Myocyte (in vitro differentiated cells): ENCODE results near the gene EPN1. TPM values are rescaled to one million over a fixed set of nuclear protein-coding genes. Genes with fewer than 3 reads are reported as not detected.

ENCODE experiments used
- DNase-seq: peaks from one replicate; pipeline ENCODE4 v3.0.0-alpha.2; 2012; ENCODE audit warnings: low read depth
- polyA plus RNA-seq: library from polyadenylated mRNA; unstranded; fragments of >200 nt; gene quantifications from one replicate; pipeline ENCODE4 v1.2.1, GENCODE V29; 2012; ENCODE audit warnings: missing spikeins
- total RNA-seq: library from RNA; depleted of rRNA; stranded (reverse); fragments of >200 nt; gene quantifications from 2 replicates; pipeline ENCODE4 v1.2.3, GENCODE V29; 2014

EPN1 gene
- 73.4 and 93.4 TPM in 2 replicates for total RNA-seq
- 121 TPM for polyA plus RNA-seq

- DNase-seq, result peak; percentile 95
Measured at GRCh38 chr19:55674841-55675660, at the start of gene EPN1. EPN1 (plus strand) TSS chr19:55675226; CDS start chr19:55678628, 3,402 bp downstream.

DNA sequence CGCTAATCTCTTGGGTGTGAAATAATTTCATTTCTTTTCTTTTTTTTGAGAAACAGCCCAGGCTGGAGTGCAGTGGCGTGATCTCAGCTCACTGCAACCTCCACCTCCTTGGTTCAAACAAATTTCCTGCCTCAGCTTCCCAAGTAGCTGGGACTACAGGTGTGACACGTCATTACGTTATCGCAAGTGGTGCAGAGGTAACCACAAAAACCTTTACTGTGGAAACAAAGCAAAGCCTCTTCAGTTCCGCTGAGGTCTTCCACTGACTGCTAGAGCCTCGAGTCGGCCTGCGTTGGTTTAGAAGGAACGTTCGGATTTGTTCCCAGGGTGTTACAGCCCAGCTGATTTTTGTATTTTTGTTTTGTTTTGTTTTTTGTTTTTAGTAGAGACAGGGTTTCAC lies 48.7 kb upstream of the EPN1 start:
- no peak for DNase-seq

DNA sequence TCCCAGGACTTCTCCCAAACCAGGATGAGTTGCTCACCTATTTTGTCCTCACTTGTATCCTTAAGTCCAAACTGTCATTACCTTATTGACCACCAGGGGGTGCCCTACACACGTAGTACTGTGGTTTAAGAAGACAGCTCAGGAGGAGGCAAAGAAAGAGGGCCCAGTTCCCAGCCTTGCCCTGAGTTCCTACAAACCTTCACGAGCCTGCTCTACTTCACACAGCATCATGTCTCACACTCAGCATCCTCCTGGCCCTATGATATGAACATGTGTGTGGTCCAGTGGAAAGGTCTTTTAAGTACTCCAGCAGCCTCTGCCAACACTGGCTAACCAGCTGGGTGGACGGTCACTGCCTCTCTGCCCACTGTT lies 42.6 kb upstream of the EPN1 start:
- DNase-seq, result peak; percentile 94

DNA sequence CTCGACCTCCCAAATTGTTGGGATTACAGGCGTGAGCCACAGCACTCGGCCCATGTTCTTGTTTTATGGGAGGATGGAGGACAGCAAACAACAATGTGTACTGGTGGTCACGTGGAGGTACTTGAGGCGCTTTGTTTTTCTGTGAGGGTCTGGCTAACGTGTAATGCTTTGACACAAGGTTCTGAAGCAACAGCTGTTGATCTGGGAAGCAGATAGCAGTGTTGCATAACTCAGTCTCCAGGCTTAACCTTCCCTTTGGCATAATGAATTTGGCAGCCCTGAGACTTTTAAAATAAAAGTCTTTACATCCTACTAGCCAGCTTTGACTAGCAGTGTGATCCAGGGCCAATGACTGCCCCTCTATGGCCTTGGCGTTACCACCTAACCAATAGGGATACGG lies 41.2 kb upstream of the EPN1 start:
- DNase-seq, result no peak

- DNase-seq, result no peak
Measured at GRCh38 chr19:55635334-55635717, 39.7 kb upstream of the EPN1 start.

- no peak for DNase-seq
Measured at GRCh38 chr19:55635856-55636440, 39.1 kb upstream of the EPN1 start.

GRCh38 chr19:55636723-55637122 lies 38.3 kb upstream of the EPN1 start:
- DNase-seq, result no peak

GRCh38 chr19:55637534-55637933 lies 37.5 kb upstream of the EPN1 start:
- DNase-seq, result no peak

DNA sequence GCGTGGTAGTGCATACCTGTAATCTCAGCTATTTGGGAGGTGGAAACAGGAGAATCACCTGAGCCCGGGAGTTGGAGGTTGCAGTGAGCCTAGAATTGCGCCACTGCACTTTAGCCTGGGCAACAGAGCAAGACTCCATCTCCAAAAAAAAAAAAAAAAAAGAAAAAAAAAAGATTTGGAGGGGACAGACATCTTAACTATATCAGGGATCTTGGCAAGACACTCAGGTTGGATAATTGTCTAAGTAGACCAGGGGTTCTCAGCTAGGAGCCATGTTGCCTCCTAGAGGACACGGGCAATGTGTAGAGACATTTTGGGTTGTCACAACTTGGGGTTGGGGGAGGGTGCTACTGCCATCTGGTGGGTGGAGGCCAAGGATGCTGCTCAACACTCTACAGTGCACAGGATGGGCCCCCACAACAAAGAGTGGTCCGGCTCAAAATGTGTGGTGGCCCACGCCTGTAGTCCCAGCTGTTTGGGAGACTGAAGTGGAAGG lies 36.1 kb upstream of the EPN1 start:
- peak; percentile 53 for DNase-seq

DNA sequence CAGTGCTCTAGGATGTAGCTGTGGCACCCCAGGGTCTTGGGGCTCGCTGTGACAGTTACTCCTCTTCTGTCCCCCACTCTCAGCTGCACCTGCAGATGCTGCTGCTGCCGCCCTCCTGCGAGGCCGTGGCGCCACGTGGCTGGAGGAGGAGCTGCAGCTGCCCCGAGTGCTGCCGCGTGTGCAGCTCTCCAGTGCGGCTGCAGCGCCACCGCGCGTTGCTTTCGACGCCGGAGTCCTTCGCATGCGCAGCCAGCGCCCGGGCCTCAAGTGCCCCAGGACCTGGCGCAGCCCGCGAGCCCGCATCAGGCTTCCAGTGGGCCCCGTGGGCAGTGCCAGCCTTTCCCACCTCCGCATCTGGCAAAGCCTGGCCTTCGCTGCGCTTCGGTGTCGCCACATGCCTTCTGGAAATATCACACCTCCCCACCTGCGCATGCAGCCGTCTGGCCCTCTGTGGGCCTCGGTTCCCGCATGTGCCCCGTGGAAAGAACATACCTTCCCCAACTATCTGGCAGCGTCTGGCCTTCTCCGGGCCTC lies 34.9 kb upstream of the EPN1 start:
- peak; percentile 78 for DNase-seq

DNA sequence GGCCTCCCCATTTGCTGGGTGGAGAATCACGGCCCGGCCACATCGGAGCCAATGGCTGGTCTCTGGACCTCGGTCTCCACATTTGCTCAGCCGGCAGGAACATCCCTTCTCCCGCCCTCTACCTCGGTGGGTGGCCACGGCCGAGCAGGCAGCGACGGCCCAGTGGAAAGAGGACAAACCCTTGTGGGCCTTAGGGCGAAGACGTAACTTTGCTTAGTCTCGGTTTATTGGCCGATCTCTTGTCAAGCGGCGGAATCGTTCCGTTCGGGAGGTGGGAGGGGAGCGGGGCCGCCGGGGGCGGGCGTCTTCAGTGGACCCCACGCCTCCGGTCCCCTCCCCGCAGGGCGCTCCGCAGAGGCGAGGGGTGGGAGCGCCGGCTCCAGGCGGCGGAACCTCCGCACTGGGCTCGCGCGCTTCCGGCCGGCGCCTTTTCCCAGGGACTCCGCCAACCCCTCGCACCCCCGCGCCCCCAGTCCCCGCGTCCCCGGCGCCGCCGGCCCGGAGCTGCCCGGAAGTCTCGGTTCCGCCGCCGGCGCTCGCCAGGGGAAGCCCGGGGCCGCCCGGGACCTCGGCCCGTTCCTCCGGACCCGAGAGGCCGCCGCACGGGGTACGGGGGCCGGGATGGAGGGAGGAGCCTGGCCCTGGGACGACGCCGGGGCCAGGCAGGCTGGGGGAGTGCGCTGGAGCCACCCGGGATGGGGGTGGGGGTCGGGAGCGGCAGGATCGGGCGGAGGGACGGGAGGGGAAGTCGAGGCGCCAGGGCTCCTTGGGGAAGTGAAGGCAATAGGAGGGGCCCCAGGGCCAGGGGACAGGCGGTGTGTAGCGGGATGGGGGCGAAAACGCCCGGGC lies 34.2 kb upstream of the EPN1 start, which contains the start of gene ZNF580:
TSS of gene ZNF580 (plus strand) at position 426 of the 849 bp plus-strand sequence. CDS start 1,507 bp downstream, outside the sequence.
- DNase-seq, result peak; percentile 78

DNA sequence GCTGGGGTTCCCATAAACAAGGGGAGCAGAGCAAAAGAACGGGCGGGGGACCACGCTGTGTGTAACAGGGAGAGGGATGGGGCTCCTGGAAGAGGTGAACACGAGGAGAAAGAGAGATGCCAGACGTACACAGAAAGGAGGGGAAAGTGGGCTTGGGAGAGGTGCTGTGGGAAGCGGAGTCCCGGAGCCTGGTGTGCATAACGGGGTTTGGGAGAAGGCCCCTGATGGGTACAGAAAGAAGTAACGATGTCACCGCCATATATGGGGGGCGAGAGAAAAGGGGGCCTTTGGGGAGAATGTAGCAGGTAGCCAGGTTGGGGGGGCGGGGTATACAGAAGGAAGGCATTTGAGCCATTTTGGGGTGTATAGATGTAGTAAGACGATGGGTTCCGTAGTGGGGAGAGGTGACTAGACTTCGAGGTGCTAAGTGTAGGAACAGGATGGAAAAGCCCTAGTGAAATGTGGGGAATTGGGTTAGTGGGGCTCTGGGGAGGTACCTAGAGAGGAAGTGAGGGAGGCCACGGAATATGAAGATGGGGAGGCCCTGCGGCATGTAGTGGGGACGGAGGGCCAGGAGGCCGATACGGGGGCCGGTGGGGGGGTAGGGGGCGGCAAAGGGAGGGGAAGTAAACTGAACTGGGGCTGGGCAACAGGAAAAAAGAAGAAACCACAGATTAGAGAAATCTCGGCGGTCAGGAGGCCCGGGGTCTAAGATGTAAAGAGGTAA lies 33.4 kb upstream of the EPN1 start:
- DNase-seq, result peak; percentile 34

- DNase-seq, result peak; percentile 32
Measured at GRCh38 chr19:55642153-55643002, 32.6 kb upstream of the EPN1 start.

DNA sequence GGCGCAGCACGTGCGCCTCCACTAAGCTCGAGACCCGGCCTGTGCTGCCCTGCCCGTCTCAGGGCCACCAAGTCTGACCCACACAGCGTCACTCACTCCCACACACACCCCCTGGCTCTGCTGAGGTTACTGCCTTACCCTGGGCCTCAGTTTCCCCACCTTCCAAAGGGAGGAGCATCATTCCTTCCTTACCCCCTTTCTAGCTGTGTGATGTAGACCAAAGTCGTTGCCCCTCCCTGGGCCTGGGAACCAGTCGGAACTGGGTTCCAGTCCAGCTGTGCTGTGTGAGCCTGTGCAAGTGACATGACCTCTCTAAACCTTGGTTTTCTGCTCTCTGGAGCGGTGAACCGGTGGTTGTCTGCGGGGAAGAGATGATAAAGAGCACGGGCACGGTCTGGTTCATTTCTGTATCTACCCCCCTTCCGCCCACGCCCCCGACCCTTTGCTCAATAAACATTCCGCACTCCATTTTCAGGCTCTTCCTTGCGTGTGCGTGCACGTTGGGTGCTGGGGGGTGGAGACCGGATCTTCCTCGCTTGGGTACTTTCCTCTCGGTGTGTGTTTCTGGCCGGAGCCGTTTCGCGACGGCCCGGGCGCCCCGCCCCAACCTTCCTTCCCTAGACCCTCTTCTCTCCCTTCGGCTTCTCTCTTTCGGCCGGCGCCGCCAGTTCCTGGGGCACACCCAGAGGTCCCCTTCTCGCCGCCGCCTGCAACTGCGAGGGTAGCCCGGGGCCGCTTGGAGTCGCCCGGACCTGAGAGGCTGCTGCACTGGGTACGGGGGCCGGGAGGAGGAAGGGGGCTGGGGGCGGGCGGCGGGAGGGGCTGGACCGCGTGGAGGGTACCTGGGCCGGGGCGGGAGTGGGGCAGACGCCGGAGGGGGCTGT lies 31.8 kb upstream of the EPN1 start, which contains the start of gene ZNF581:
TSS of gene ZNF581 (plus strand) at position 647 of the 884 bp plus-strand sequence. CDS start 923 bp downstream, outside the sequence.
- peak; percentile 79 for DNase-seq

- DNase-seq, result no peak
Measured at GRCh38 chr19:55643887-55644176, 31.2 kb upstream of the EPN1 start.

GRCh38 chr19:55644191-55644833 lies 30.7 kb upstream of the EPN1 start:
- DNase-seq, result no peak

- no peak for DNase-seq
Measured at GRCh38 chr19:55644842-55645511, 30.0 kb upstream of the EPN1 start.

DNA sequence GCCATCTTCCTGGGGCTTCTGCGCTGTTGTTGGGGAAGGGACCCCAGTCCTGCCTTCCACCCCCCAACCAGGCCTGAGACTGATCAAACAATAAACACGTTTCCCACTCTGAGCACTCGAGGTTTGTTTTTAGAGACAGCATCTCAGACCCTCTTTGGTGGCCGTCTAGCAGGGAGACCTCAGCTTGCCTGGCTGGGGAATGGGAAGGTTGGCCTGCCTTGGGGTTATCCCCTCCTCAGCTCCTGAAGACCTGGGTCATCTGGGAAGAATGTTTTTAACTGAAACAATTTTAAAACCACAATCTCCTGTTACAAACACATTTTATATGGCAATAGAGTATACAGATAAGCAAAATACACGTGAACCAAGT lies 29.5 kb upstream of the EPN1 start:
- DNase-seq, result no peak
